GM12864 (cell line): ENCODE results near the gene CROCC.
"Not testable (repeated sequence)": the region's sequence is repeated elsewhere in the genome, so short reads cannot be mapped to it uniquely, and the experiment has no call there.

Experiments
- DNase-seq: peaks from one replicate; pipeline ENCODE4 v3.0.0-alpha.2; 2011; ENCODE audit warnings: low read depth
- H3K4me3 ChIP-seq: 2 replicates; pipeline ENCODE4 v1.5.1; 2011; ENCODE audit warnings: mild to moderate bottlenecking, low read depth, low read length, control low read depth
- TF ChIP-seq, protein P1 (sequence below): IDR thresholded peaks from 2 replicates; pipeline ENCODE4 v1.5.1; 2011; ENCODE audit warnings: low read depth, mild to moderate bottlenecking, moderate library complexity, low read length, control low read depth, inconsistent platforms; ENCODE audit errors: missing control alignments

CROCC gene

DNA sequence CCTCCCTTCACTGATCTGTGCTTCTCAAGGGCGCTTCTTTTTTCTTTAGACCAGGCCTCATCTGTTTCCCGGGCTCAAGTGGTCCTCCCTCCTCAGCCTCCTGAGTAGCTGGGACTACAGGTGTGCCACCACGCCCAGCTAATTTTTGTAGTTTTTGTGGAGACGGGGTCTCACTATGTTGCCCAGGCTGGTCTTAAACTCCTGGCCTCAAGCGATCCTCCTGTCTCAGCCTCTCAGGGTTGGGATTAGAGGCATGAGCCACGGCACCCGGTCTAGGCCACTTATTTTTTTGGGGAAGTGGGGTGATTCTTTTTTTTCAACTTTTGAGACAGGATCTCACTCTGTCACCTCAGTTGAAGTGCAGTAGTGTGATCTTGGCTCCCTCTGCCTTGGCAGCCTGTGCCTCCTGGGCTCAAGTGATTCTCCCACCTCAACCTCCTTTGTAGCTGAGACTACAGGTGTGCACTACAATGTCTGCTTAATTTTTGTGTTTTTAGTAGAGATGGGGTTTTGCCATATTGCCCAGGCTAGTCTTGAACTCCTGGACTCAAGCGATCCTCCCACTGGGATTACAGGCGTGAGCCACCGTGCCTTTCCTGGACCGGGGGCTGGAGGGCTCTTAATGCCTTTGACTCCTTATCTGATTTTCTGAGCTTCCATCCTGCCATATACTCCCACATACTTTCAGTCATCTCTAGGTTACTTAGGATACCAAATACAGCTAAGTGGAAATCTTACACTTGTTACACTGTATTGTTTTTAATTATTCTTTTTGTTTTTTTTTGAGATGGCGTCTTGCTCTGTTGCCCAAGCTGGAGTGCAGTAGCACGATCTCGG is 39.8 kb downstream of the CROCC start:
- no peak overlapping the region for H3K4me3 ChIP-seq
- DNase-seq = no peak

GRCh38 chr1:16964169-16964568 is 42.4 kb downstream of the CROCC start:
- not testable (repeated sequence) for DNase-seq, H3K4me3 ChIP-seq

More for the DNA sequence above, 39.8 kb downstream of the CROCC start:
- TF ChIP-seq, protein P1, sequence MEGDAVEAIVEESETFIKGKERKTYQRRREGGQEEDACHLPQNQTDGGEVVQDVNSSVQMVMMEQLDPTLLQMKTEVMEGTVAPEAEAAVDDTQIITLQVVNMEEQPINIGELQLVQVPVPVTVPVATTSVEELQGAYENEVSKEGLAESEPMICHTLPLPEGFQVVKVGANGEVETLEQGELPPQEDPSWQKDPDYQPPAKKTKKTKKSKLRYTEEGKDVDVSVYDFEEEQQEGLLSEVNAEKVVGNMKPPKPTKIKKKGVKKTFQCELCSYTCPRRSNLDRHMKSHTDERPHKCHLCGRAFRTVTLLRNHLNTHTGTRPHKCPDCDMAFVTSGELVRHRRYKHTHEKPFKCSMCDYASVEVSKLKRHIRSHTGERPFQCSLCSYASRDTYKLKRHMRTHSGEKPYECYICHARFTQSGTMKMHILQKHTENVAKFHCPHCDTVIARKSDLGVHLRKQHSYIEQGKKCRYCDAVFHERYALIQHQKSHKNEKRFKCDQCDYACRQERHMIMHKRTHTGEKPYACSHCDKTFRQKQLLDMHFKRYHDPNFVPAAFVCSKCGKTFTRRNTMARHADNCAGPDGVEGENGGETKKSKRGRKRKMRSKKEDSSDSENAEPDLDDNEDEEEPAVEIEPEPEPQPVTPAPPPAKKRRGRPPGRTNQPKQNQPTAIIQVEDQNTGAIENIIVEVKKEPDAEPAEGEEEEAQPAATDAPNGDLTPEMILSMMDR = no peak

GRCh38 chr1:16965486-16966067 is 43.8 kb downstream of the CROCC start:
- no peak overlapping the region for H3K4me3 ChIP-seq
- no peak for DNase-seq
- TF ChIP-seq, protein P1 = no peak

- no peak overlapping the region for H3K4me3 ChIP-seq
- no peak for DNase-seq
- TF ChIP-seq, protein P1 = no peak
Measured at GRCh38 chr1:16966282-16966681, 44.6 kb downstream of the CROCC start.

- no peak for DNase-seq
- TF ChIP-seq, protein P1 = no peak
- no peak overlapping the region for H3K4me3 ChIP-seq
Measured at GRCh38 chr1:16967095-16967575, 45.4 kb downstream of the CROCC start.

DNA sequence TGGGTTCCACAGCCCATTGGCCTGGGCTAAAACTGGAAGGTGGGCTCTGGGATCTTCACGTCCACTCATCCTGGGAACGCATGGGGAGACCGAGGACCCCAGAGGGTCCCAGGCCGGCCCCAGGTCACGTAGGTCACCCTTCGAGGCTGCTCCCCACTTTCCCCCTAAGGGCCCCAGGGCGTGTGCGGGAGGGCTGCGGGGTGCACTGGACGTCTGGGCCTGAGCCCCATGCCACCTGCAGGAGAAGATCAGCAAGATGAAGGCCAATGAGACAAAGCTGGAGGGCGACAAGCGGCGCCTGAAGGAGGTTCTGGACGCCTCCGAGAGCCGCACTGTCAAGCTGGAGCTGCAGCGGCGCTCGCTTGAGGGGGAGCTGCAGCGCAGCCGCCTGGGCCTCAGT is 46.2 kb downstream of the CROCC start:
- TF ChIP-seq, protein P1 = no peak
- no peak overlapping the region for H3K4me3 ChIP-seq
- no peak for DNase-seq

GRCh38 chr1:16968372-16968771 is 46.6 kb downstream of the CROCC start:
- TF ChIP-seq, protein P1 = no peak
- no peak overlapping the region for H3K4me3 ChIP-seq
- DNase-seq = no peak
